Nephron progenitor cell (in vitro differentiated cells): Measurements from ENCODE around the gene C11orf65.
"Not testable (repeated sequence)": the region's sequence is repeated elsewhere in the genome, so short reads cannot be mapped to it uniquely, and the experiment has no call there.

Experiments
- DNase-seq: peaks from one replicate; pipeline ENCODE4 v3.0.0; 2021
- H3K27ac Mint-ChIP-seq: 2 replicates; pipeline ENCODE4 v1.8.0; 2021; ENCODE audit warnings: mild to moderate bottlenecking, moderate library complexity, mixed read lengths
- H3K27me3 Mint-ChIP-seq: 2 replicates; pipeline ENCODE4 v1.8.0; 2021; ENCODE audit warnings: mild to moderate bottlenecking, low read depth, mixed read lengths; ENCODE audit not compliant: poor library complexity
- H3K36me3 Mint-ChIP-seq: 2 replicates; pipeline ENCODE4 v1.8.0; 2021; ENCODE audit warnings: low read depth, mixed read lengths
- H3K4me1 Mint-ChIP-seq: 2 replicates; pipeline ENCODE4 v1.8.0; 2021; ENCODE audit warnings: mixed read lengths
- H3K4me3 Mint-ChIP-seq: 2 replicates; pipeline ENCODE4 v1.8.0; 2021; ENCODE audit warnings: mild to moderate bottlenecking, moderate library complexity, mixed read lengths
- H3K9me3 Mint-ChIP-seq: 2 replicates; pipeline ENCODE4 v1.8.0; 2021; ENCODE audit warnings: mild to moderate bottlenecking, moderate library complexity, mixed read lengths
- TF ChIP-seq, protein P1 (sequence below): fragments of 200-600 bp; sonication (generic); IDR thresholded peaks from 2 replicates; pipeline ENCODE4 v1.5.0; 2021; ENCODE audit warnings: antibody characterized with exemption

C11orf65 gene

GRCh38 chr11:108388576-108388975 is 78.8 kb downstream of the C11orf65 start:
- Mint-ChIP-seq H3K4me1 (peaks cover 7% of the 10 kb centered on the region), H3K36me3 (no peaks in the 10 kb centered on the region), H3K27me3 (no peaks in the 10 kb centered on the region), H3K4me3 (no peak overlapping the region), H3K27ac (no peak overlapping the region), H3K9me3 (no peaks in the 10 kb centered on the region)
- DNase-seq: no peak
- TF ChIP-seq, protein P1, sequence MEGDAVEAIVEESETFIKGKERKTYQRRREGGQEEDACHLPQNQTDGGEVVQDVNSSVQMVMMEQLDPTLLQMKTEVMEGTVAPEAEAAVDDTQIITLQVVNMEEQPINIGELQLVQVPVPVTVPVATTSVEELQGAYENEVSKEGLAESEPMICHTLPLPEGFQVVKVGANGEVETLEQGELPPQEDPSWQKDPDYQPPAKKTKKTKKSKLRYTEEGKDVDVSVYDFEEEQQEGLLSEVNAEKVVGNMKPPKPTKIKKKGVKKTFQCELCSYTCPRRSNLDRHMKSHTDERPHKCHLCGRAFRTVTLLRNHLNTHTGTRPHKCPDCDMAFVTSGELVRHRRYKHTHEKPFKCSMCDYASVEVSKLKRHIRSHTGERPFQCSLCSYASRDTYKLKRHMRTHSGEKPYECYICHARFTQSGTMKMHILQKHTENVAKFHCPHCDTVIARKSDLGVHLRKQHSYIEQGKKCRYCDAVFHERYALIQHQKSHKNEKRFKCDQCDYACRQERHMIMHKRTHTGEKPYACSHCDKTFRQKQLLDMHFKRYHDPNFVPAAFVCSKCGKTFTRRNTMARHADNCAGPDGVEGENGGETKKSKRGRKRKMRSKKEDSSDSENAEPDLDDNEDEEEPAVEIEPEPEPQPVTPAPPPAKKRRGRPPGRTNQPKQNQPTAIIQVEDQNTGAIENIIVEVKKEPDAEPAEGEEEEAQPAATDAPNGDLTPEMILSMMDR: no peak

GRCh38 chr11:108373505-108373904 is 93.8 kb downstream of the C11orf65 start:
- not testable (repeated sequence) for H3K27me3 Mint-ChIP-seq, DNase-seq, H3K4me3 Mint-ChIP-seq, H3K4me1 Mint-ChIP-seq, H3K27ac Mint-ChIP-seq
- Mint-ChIP-seq H3K36me3 (peaks cover 25% of the 10 kb centered on the region), H3K9me3 (peaks cover 16% of the 10 kb centered on the region)

DNA sequence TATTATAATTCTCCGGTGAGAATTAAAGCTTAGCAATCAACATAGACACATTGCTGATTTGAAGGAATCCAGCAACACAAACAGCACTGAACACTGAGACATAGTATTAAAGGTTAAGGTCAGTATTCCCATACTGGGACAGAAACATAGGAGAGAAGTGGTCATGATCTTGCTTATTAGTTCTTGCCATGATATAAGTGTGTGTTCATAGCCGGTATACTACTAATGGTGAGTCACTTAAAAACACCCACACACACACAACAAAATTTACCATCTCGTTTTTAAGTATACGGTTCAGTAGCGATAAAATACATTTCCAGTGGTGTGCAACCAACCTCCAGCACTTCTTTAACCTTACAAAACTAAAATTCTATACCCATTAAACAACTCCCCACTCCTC is 96.3 kb downstream of the C11orf65 start:
- no peak overlapping the region for H3K4me3 Mint-ChIP-seq

DNA sequence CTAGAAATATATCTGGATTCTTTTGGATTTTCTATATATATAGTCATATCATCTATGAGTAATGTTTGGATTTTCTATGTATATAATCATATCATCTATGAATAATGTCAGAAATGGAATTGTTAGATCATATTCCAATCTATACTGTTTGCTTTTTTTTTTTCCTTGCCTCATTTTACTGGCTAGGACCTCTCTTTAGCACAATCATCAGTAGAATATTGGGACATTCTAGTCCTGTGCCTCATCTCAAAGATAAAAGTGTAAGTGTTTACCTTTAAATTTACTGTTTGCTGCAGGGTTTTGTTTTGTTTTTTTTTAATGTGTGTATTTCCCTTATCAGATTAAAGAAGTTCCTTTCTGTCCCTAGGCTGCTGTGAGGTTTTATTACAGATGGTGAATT is 97.0 kb downstream of the C11orf65 start:
- TF ChIP-seq, protein P1: no peak
- DNase-seq: no peak
- Mint-ChIP-seq H3K9me3 (peaks cover 16% of the 10 kb centered on the region), H3K27ac (no peak overlapping the region), H3K4me3 (no peak overlapping the region), H3K36me3 (peaks cover 46% of the 10 kb centered on the region), H3K27me3 (no peaks in the 10 kb centered on the region), H3K4me1 (no peaks in the 10 kb centered on the region)

More for the DNA sequence above, 96.3 kb downstream of the C11orf65 start:
- Mint-ChIP-seq H3K27ac (no peak overlapping the region), H3K27me3 (no peaks in the 10 kb centered on the region), H3K4me1 (no peaks in the 10 kb centered on the region), H3K9me3 (peaks cover 16% of the 10 kb centered on the region), H3K36me3 (peaks cover 40% of the 10 kb centered on the region)
- TF ChIP-seq, protein P1: no peak
- no peak for DNase-seq

GRCh38 chr11:108369064-108369463 is 98.3 kb downstream of the C11orf65 start:
- Mint-ChIP-seq H3K27ac (no peak overlapping the region), H3K9me3 (peaks cover 12% of the 10 kb centered on the region)

DNA sequence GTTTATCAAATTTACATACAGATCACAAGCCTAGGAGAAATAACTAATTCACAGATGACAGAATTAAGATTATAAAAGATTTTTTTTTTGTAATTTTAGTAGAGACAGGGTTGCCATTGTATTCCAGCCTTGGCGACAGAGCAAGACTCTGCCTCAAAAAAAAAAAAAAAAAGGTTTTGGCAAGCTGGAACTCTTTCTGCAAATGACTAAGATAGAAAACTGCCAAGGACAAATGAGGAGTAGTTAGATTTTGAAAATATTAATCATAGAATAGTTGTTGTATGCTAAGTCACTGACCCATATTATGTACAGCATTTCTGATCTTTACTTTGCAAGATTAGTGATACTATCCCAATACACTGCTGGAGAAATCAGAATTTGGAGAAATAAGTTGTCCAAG is 99.2 kb downstream of the C11orf65 start:
- Mint-ChIP-seq H3K4me1 (no peaks in the 10 kb centered on the region), H3K27me3 (no peaks in the 10 kb centered on the region), H3K27ac (no peak overlapping the region), H3K36me3 (peaks cover 58% of the 10 kb centered on the region), H3K4me3 (no peak overlapping the region), H3K9me3 (peaks cover 10% of the 10 kb centered on the region)
- TF ChIP-seq, protein P1: no peak
- DNase-seq: no peak

More at GRCh38 chr11:108369064-108369463, 98.3 kb downstream of the C11orf65 start:
- DNase-seq: no peak
- Mint-ChIP-seq H3K4me1 (no peaks in the 10 kb centered on the region), H3K4me3 (no peak overlapping the region), H3K27me3 (no peaks in the 10 kb centered on the region), H3K36me3 (peaks cover 59% of the 10 kb centered on the region)
- TF ChIP-seq, protein P1: no peak
